NB4 (cell line): ENCODE data around the gene KDSR.

Experiments
- CTCF ChIP-seq: IDR thresholded peaks from one replicate; pipeline ENCODE4 v1.5.1; 2012; ENCODE audit warnings: low read depth, low read length
- MAX ChIP-seq: IDR thresholded peaks from 2 replicates; pipeline ENCODE4 v1.6.1; 2011; ENCODE audit warnings: low read depth, low read length

DNA sequence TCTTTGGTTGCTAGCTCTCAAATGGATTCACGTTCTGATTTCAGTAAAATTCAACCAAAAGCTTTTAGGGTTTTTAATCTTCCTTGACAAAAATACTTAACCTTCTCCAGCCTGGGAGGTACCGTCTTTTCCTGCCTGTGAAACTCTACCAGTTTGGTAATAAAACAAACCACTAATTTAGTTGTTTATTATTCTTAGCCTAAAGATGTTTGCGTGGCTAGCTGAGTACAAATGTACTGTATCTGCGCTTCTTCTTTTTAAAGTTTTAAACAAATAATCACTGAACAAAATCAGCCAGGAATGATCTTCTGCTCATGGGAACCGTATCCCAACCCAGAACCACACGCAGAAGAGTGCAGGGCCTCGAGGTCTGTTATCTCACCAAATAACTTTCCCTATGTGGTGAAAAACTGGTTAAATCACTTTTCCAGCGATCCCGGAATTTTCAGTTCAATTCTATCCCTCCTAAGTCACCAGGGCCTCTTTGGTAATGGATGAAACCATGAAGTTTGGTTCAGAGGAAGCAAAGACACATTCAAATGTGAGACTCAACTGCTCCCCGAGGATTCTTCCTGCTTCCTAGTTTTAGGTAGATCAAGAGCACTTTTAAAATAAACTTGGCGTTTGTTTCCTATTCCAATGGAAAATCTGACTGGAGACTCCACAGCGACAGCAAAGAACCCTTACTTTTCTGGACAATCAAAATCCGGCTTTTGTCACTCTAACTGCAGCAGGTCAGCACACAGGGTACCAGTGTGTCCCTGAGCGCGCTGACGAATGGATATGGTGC, 83.5 kb downstream of the KDSR start:
- no peak for TF ChIP-seq CTCF
- TF ChIP-seq MAX = no peak
